NCI-H526 treated with DMSO at 0.1 percent for 48 hours (cell line): ENCODE data around the gene CDC73.
A peak's percentile ranks its signal among the peaks of the same experiment; 100 is the strongest.
"Not testable (repeated sequence)": the region's sequence is repeated elsewhere in the genome, so short reads cannot be mapped to it uniquely, and the experiment has no call there.

Source experiments
- DNase-seq: peaks from one replicate; lab custom pipeline; 2025; lab: John Stamatoyannopoulos, UW

Gene CDC73

DNA sequence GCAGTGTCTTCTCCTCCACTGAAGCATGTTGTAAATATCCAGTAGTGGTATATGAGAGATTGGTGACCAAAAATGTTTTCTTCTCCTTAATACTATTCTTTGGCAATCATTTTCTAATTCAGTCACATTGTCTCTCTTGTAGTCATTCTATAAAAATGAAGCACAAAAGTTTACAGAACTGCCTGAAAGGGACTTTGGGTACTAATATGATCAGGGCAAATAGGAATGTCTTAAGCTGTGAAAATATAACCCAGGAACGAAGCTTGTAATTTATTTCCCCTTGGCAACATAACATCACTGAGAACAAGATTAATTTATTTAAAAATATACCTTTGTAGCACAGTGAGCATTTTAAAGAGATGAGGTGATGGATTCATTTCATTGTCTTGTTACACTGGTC lies 59.7 kb downstream of the CDC73 start:
- no peak for DNase-seq

GRCh38 chr1:193181985-193182384 lies 60.2 kb downstream of the CDC73 start:
- DNase-seq: no peak

- DNase-seq: peak; percentile 27
Observed at GRCh38 chr1:193183019-193183627, 61.3 kb downstream of the CDC73 start.

- no peak for DNase-seq
Observed at GRCh38 chr1:193184776-193185175, 62.9 kb downstream of the CDC73 start.

DNA sequence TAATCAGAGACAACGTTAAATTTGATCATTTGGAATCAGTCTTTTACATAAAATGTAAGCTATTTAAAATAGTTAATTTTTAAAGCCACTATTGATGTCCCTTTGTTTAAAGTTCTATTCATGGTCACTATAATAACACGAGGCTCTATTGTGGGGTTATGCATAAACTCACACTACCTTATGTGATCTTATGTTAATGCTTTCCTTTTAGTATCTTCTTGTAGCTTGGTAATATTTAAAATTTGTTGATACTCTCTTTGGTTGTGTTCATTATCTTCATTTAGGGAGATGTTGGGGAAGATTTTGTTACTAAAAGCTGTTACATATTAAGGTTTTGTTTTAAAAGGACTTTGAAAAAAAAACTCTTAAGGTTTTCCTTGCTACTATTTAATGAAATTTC lies 63.4 kb downstream of the CDC73 start:
- DNase-seq: no peak

DNA sequence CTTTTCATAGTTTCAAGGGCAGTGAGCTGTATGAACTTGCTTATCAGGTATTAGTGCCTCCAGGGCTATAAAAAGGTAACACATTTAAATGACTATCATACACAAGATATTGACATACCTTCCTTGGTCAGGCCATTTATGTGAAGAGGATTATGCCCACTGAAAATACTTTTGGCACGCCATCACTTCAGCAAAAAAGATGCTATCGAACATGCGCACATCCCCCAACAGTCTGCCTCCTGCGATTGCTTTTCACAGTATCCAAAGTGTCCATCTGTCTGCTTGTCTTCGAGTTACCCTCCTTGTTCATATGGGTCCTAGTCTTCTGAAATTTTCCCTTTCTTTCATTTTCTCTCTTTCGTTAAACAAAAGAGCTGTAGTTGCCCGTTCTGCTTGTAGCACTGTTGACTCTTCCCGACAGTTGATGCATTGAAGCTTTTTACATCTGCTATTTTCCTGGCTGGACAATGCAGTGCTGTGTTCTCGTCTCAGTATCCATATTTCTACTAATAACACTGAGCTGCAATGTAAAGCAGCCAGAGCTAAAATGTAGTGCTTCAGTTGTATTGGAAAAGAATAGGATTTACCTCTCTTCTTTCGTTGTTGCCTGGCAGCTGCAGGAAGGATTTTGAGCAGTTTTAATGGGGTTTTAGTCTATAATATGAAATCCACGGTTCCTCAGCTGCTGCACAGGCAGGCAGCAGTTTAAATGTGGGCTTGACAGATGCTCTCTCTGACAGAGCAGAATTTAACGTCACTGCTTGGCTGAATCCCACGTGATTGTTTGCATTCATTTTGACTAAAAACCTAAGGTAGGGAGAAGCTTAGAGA lies 64.3 kb downstream of the CDC73 start, which contains the start of gene B3GALT2:
Gene B3GALT2, minus strand, starts transcription at position 713 of the 831 bp plus-strand sequence. CDS start 5,051 bp downstream, outside the sequence.
- DNase-seq: peak; percentile 73

GRCh38 chr1:193187114-193187513 lies 65.3 kb downstream of the CDC73 start:
- no peak for DNase-seq

DNA sequence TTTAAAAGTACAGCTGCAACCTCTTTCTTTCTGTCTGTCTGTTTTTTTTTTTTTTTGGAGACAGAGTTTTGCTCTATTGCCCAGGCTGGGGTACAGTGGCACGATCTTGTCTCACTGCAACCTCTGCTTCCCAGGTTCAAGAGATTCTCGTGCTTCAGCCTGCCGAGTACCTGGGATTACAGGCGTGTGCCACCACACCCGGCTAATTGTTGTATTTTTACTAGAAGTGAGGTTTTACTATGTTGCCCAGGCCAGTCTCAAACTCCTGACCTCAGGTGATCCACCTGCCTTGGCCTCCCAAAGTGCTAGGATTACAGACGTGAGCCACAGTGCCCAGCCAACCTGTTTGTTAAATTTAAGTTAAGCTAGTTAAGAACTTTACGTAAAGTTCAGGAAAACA lies 67.1 kb downstream of the CDC73 start:
- DNase-seq: not testable (repeated sequence)

- no peak for DNase-seq
Observed at GRCh38 chr1:193189442-193190095, 67.7 kb downstream of the CDC73 start.

DNA sequence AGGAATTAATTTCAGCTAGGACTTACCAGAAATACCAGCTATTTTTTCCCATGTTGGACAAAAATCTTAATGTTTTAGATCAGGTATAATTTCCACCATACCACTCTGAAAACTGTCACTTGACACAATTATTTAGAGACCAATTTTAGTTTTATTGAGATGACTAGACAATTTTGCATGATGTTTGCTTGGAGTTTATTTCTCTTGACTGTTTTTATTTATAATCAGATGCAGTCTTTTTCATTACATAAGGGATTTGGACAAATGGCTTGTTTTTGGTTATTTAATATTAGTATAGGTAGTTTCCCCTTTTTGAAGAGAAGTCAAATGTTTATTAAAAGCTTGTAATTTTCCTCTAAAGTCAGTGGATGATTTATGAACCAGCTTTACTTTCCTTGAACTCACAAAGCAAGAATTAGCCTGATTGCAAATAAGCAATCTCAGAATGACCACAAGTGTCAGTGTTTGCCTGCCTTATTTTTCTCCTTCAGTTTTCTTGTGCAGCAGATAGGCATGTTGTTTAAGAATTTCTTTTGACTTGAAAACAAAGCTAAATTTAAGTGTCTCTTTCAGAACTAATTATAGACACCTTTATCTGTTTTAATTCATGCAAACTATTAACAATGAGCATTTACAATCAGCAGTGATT lies 68.4 kb downstream of the CDC73 start:
- DNase-seq: no peak

GRCh38 chr1:193192586-193192985 lies 70.8 kb downstream of the CDC73 start:
- no peak for DNase-seq

GRCh38 chr1:193199940-193200339 lies 78.1 kb downstream of the CDC73 start:
- no peak for DNase-seq

- DNase-seq: no peak
Observed at GRCh38 chr1:193201021-193201420, 79.2 kb downstream of the CDC73 start.

DNA sequence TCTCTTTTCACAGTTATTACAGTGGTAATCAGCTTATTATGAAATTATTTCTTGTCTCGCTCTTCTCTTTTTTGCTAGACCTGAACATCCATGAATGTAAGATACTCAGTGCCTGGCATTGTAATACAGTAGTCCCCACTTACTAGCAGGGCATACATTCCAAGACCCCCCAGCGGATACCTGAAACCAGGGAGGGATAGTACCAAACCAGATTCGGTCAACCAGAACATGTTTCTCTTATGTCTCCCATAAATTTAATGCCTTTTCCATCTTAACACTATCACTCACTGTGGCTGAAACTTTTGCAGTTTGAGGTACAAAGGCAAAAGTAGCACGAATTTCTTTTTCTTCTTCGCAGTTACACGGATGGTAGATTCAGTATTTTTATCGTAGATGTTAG lies 89.2 kb downstream of the CDC73 start:
- no peak for DNase-seq

DNA sequence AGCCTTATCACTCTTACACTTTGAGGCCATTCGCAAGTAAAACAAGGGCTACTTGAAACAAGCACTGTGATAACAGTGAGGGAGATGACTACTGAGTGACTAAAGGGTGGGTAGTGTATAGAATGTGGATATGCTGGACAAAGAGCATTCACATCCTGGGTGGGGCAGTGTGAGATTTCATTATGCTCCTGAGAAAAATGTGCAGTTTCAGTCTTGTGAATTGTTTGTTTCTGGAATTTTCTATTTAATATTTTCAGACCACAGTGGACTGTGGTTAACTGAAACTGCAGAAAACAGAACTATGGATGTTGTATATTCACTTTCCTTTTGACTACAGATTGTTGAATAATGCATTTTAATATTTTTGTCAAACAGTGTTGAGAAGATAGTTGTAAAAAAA lies 89.7 kb downstream of the CDC73 start:
- DNase-seq: no peak

DNA sequence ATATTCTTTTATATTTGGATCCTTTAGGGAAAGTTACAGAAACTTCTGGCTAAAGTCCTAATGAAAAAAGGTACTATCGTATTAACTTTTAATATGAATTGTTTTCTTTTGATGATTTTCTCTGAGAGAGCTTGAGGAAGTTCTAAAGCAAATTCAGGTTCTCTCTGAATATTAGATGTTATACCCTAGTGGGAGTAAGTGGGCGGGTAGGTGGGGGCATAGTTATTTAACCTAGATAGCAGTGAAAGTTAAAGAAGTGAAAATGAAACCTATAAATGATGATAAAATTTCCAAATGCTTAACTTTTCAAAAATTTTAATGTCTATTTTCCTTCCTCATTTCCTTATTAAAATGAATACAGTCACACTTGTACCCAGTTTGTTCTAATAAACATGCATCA lies 90.8 kb downstream of the CDC73 start:
- no peak for DNase-seq

DNA sequence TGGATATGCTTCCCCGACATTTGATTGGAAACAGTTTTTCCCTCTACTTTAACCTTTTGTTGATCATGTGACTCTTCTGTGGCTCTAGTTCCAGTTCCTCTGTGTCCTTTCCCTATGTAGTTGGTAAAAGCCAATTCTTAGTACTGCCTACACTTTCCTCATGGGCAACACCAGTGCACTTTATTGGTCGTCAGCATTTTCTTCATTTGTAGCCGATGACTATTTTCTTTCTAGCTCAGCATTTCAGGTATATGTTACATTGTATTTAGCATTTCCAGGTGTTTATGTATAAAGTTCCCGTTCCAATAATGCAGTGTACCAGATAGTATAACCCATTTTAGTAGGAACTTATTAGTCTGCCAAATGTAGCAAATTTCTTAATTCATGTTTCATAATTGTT lies 92.2 kb downstream of the CDC73 start:
- DNase-seq: no peak

DNA sequence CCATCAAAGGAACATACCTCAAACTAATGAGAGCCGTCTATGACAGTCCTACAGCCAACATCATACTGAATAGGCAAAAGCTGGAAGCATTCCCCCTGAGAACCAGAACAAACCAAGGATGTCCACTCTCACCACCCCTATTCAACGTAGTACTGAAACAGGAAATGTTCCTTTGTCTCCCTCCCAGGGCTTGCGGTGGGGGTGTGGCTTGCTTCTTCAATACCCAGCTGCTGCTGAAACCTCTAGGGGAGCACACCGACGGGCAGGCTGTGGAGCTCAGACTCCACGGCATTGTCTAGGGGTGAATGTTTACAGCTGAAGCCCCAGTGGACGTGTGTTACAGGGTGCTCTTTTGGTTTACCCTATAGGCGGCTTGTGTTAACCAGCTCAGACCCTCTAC lies 95.1 kb downstream of the CDC73 start:
- DNase-seq: no peak

DNA sequence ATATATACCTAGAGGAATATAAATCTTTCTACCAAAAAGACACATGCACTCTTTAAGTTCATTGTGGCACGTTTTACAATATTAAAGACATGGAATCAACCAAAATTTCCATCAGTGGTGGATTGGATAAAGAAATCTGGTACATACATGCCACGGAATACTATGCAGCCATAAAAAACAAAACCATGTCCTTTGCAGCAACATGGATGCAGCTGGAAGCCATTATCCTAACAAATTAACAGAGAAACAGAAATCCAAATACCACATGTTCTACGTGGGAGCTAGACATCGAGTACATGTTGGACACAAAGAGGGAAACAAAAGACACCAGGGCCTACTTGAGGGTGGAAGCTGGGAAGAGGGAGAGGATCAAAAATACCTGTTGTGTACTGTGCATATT lies 97.6 kb downstream of the CDC73 start:
- no peak for DNase-seq

DNA sequence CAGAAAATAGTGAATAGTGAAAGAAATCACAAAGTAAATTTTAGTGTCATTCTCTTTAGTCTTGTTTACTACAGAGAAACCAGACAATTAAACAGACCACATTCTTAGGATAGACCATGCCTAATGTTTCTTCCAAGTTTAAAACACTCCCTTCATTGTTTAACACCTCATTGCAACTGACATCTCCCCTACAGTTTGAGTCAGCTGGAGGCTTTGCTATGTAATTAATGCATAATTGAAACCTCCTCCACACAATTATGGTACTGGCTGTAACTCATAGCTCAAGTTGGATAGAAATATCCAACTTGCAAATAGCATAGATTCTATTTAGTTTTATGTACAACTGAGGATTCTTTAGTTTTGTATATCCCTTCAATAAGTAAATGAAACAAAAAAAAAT lies 99.8 kb downstream of the CDC73 start:
- no peak for DNase-seq

DNA sequence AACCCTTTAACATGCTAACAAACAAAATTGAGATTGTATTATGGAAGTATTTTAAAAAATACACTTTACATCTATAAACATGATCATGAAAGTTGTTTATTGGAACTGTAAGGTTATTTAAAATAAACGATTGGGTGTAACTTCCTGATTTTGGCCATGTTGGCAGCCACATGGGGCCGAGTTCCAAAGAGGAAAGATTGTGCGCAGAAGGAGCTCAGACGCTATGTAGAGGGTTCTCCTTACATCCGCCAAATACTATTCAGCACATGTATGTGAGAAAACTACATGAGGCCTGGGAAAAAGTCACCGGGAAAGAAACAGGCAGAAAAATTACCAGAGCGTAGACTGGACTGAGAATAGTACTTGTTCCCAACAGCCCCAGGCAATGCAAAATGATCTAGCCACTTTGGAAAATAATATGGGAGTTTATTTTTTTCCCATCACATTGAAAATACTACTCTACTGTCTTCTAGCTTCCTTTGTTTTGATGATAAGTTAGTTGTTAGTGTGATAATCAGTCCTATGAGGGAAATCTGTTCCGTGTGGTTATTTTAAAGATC lies 100.3 kb downstream of the CDC73 start:
- no peak for DNase-seq

DNA sequence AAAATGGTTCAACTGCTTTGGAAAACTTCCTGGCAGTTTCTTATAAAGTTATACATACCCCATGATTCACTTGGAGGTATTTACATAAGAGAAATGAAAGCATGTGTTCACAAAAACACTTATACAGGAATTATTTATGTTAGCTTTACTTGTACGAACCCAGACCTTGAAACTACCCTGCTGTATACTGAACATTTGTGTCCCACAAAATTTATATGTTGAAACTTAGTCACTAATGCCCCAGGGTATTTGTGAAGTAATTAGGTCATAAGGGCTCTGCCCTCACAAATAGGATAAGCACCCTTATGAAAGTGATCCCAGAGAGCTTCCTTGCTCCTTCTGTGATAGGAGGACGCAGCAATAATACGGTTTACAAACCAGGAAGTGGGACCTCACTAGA lies 107.3 kb downstream of the CDC73 start:
- no peak for DNase-seq
